ENCODE data around the gene PCDHGA1. TPM values are rescaled to one million over a fixed set of nuclear protein-coding genes. Genes with fewer than 3 reads are reported as not detected.

Gene PCDHGA1
- total RNA-seq, 1 experiment from 2014 or later: not detected

GRCh38 chr5:141354900-141355469 is 24.7 kb downstream of the PCDHGA1 start, which contains the start of gene PCDHGA4:
Gene PCDHGA4 (plus strand): TSS chr5:141355021. CDS start chr5:141355108, 87 bp downstream.
- intact Hi-C loops (cut with micrococcal nuclease; ENCODE audit: unreplicated experiment): no loop called here
- DNase-seq: no peak
- peaks cover 5% of the 10 kb centered on the region for H3K36me3 Mint-ChIP-seq (ENCODE audit: insufficient read depth, unreplicated experiment)
- no peaks in the 10 kb centered on the region for H3K27me3 Mint-ChIP-seq (ENCODE audit: unreplicated experiment)
- H3K4me3 Mint-ChIP-seq (ENCODE audit: low read depth, unreplicated experiment): no peak within 1 kb of the TSS
- TF ChIP-seq, protein P1, sequence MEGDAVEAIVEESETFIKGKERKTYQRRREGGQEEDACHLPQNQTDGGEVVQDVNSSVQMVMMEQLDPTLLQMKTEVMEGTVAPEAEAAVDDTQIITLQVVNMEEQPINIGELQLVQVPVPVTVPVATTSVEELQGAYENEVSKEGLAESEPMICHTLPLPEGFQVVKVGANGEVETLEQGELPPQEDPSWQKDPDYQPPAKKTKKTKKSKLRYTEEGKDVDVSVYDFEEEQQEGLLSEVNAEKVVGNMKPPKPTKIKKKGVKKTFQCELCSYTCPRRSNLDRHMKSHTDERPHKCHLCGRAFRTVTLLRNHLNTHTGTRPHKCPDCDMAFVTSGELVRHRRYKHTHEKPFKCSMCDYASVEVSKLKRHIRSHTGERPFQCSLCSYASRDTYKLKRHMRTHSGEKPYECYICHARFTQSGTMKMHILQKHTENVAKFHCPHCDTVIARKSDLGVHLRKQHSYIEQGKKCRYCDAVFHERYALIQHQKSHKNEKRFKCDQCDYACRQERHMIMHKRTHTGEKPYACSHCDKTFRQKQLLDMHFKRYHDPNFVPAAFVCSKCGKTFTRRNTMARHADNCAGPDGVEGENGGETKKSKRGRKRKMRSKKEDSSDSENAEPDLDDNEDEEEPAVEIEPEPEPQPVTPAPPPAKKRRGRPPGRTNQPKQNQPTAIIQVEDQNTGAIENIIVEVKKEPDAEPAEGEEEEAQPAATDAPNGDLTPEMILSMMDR (IDR thresholded peaks at IDR 0.05; ENCODE audit: unreplicated experiment): no peak
- CTCF ChIA-PET: interaction anchor here (0.5 kb wide), 1 partner anchor 53 kb away, joined by 3 read pairs; no protein-coding TSS in a partner anchor
- no peaks in the 10 kb centered on the region for H3K4me1 Mint-ChIP-seq (ENCODE audit: low read depth, unreplicated experiment)
- no TSS peak for BruUV-seq (replicated peaks)
- peaks cover 19% of the 10 kb centered on the region for H3K9me3 Mint-ChIP-seq (ENCODE audit: low read depth, unreplicated experiment)
- no peak within 1 kb of the TSS for H3K27ac Mint-ChIP-seq (ENCODE audit: unreplicated experiment)

- Mint-ChIP-seq H3K9me3 (ENCODE audit: low read depth, unreplicated experiment) (peaks cover 18% of the 10 kb centered on the region), H3K27me3 (ENCODE audit: unreplicated experiment) (no peaks in the 10 kb centered on the region), H3K36me3 (ENCODE audit: insufficient read depth, unreplicated experiment) (no peaks in the 10 kb centered on the region)
These were observed 25.3 kb downstream of the PCDHGA1 start for GRCh38 chr5:141355641-141356040.

DNA sequence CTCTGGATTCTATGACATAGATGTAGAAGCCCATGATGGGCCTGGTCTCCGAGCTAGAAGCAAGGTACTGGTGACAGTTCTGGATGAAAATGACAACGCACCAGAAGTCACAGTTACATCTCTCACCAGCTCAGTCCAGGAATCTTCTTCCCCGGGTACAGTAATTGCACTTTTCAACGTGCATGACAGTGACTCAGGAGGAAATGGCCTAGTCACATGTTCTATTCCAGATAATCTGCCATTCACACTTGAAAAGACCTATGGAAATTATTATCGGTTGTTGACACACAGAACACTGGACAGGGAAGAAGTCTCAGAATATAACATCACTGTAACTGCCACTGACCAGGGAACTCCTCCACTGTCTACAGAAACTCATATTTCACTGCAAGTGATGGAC is 25.8 kb downstream of the PCDHGA1 start:
- Mint-ChIP-seq H3K27me3 (ENCODE audit: unreplicated experiment) (no peaks in the 10 kb centered on the region), H3K9me3 (ENCODE audit: low read depth, unreplicated experiment) (peaks cover 19% of the 10 kb centered on the region), H3K27ac (ENCODE audit: unreplicated experiment) (no peak overlapping the region), H3K4me3 (ENCODE audit: low read depth, unreplicated experiment) (no peak overlapping the region), H3K36me3 (ENCODE audit: insufficient read depth, unreplicated experiment) (no peaks in the 10 kb centered on the region), H3K4me1 (ENCODE audit: low read depth, unreplicated experiment) (no peaks in the 10 kb centered on the region)
- CTCF ChIA-PET: no interaction called here
- no peak for DNase-seq
- BruUV-seq (replicated peaks): no TSS peak
- intact Hi-C loops (cut with micrococcal nuclease; ENCODE audit: unreplicated experiment): no loop called here
- TF ChIP-seq, protein P1 (IDR thresholded peaks at IDR 0.05; ENCODE audit: unreplicated experiment): no peak

More at GRCh38 chr5:141355641-141356040, 25.3 kb downstream of the PCDHGA1 start:
- no peaks in the 10 kb centered on the region for H3K4me1 Mint-ChIP-seq (ENCODE audit: low read depth, unreplicated experiment)
- DNase-seq: no peak
- no peak overlapping the region for H3K27ac Mint-ChIP-seq (ENCODE audit: unreplicated experiment)
- H3K4me3 Mint-ChIP-seq (ENCODE audit: low read depth, unreplicated experiment): no peak overlapping the region
- intact Hi-C loops (cut with micrococcal nuclease; ENCODE audit: unreplicated experiment): no loop called here
- TF ChIP-seq, protein P1 (IDR thresholded peaks at IDR 0.05; ENCODE audit: unreplicated experiment): no peak
- BruUV-seq (replicated peaks): no TSS peak
- CTCF ChIA-PET: interaction anchor here (0.5 kb wide), 1 partner anchor 54 kb away, joined by 3 read pairs; no protein-coding TSS in a partner anchor

DNA sequence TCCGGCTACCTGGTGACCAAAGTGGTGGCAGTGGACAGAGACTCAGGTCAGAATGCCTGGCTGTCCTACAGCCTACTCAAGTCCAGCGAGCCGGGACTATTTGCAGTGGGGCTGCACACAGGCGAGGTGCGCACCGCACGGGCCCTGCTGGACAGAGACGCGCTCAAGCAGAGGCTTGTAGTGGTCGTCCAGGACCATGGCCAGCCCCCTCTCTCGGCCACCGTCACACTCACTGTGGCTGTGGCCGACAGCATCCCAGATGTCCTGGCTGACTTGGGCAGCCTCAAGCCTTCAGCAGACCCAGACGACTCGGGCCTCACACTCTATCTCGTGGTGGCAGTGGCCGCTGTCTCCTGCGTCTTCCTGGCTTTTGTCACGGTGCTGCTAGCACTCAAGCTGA is 26.6 kb downstream of the PCDHGA1 start:
- intact Hi-C loops (cut with micrococcal nuclease; ENCODE audit: unreplicated experiment): no loop called here

More for the DNA sequence above, 26.6 kb downstream of the PCDHGA1 start:
- H3K36me3 Mint-ChIP-seq (ENCODE audit: insufficient read depth, unreplicated experiment): peaks cover 3% of the 10 kb centered on the region
- H3K27ac Mint-ChIP-seq (ENCODE audit: unreplicated experiment): no peak overlapping the region
- CTCF ChIA-PET: no interaction called here
- H3K9me3 Mint-ChIP-seq (ENCODE audit: low read depth, unreplicated experiment): peaks cover 19% of the 10 kb centered on the region
- no peak overlapping the region for H3K4me3 Mint-ChIP-seq (ENCODE audit: low read depth, unreplicated experiment)
- H3K27me3 Mint-ChIP-seq (ENCODE audit: unreplicated experiment): no peaks in the 10 kb centered on the region
- DNase-seq: no peak
- TF ChIP-seq, protein P1 (IDR thresholded peaks at IDR 0.05; ENCODE audit: unreplicated experiment): no peak
- no peaks in the 10 kb centered on the region for H3K4me1 Mint-ChIP-seq (ENCODE audit: low read depth, unreplicated experiment)
- no TSS peak for BruUV-seq (replicated peaks)
